GM21423 (cell line): ENCODE results near the gene ZNF367.

Experiments used
- ATAC-seq: cut with Tn5 transposase; IDR thresholded peaks from one replicate; pipeline ENCODE4 v1.9.1; 2021; ENCODE audit warnings: mild to moderate bottlenecking, moderate library complexity; ENCODE audit not compliant: unreplicated experiment

The ZNF367 gene

GRCh38 chr9:96418083-96418919 lies at the start of gene ZNF367:
Gene ZNF367, minus strand, starts transcription at chr9:96418370. Its CDS starts 338 bp downstream, at chr9:96418032.
- peak; percentile 56 for ATAC-seq

- no peak for ATAC-seq
Observed at GRCh38 chr9:96467784-96468183, 49.6 kb upstream of the ZNF367 start.

- ATAC-seq, result no peak
Observed at GRCh38 chr9:96464426-96464825, 46.3 kb upstream of the ZNF367 start.

GRCh38 chr9:96462541-96462940 lies 44.4 kb upstream of the ZNF367 start:
- no peak for ATAC-seq

GRCh38 chr9:96461336-96461735 lies 43.2 kb upstream of the ZNF367 start:
- ATAC-seq, result no peak

GRCh38 chr9:96460882-96461281 lies 42.7 kb upstream of the ZNF367 start:
- no peak for ATAC-seq

GRCh38 chr9:96460470-96460869 lies 42.3 kb upstream of the ZNF367 start:
- ATAC-seq, result no peak

GRCh38 chr9:96459268-96460007 lies 41.3 kb upstream of the ZNF367 start:
- no peak for ATAC-seq

- no peak for ATAC-seq
Observed at GRCh38 chr9:96458226-96458625, 40.1 kb upstream of the ZNF367 start.

- no peak for ATAC-seq
Observed at GRCh38 chr9:96457266-96457665, 39.1 kb upstream of the ZNF367 start.

- no peak for ATAC-seq
Observed at GRCh38 chr9:96453625-96454024, 35.5 kb upstream of the ZNF367 start.

- ATAC-seq, result no peak
Observed at GRCh38 chr9:96450613-96451528, 32.7 kb upstream of the ZNF367 start.

- ATAC-seq, result peak; percentile 92
Observed at GRCh38 chr9:96449845-96450612, 31.9 kb upstream of the ZNF367 start, which contains the start of gene HABP4. Gene HABP4, plus strand, starts transcription at chr9:96450169. Its CDS starts 111 bp downstream, at chr9:96450280.

GRCh38 chr9:96449523-96449844 lies 31.3 kb upstream of the ZNF367 start:
- ATAC-seq, result peak; percentile 11

GRCh38 chr9:96448546-96449170 lies 30.5 kb upstream of the ZNF367 start:
- no peak for ATAC-seq

GRCh38 chr9:96447406-96447805 lies 29.2 kb upstream of the ZNF367 start:
- ATAC-seq, result no peak

- ATAC-seq, result no peak
Observed at GRCh38 chr9:96442491-96442890, 24.3 kb upstream of the ZNF367 start.

GRCh38 chr9:96441798-96442445 lies 23.8 kb upstream of the ZNF367 start:
- no peak for ATAC-seq

- ATAC-seq, result no peak
Observed at GRCh38 chr9:96440671-96441199, 22.6 kb upstream of the ZNF367 start.
